Measurements from ENCODE around the gene SEPTIN12.

DNA sequence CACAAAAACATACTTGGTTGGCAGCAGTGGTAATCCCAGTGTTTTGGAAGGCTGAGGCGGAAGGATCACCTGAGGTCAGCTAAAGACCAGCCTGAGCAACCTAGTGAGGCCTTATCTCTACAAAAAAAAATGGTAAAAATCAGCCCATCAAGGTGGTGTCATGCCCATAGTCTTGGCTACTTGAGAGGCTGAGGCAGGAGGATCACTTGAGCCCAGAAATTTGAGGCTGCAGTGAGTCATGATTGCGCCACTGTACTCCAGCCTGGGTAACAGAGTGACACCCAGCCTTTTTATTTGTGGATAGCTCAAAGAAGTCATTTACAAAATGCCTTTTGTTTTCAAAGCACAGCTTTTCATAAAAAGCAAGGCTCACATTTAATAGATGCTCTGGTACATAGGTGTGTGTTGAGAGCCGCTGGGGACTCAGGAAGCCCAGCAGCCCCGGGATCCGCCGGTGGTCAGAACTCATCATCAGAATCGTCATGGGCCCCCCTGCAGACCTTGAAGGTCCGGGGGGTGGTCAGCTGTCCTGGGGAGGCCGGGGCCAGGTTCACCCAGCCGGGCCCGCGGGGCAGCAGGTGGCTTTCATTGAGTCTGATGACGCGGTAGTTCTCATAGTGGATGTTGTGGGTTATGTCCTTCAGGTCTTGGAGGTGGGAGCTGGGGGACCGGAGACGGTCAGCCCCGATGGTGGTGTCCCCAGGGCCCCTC is 10.7 kb downstream of the SEPTIN12 start:
- TF ChIP-seq, protein P1, sequence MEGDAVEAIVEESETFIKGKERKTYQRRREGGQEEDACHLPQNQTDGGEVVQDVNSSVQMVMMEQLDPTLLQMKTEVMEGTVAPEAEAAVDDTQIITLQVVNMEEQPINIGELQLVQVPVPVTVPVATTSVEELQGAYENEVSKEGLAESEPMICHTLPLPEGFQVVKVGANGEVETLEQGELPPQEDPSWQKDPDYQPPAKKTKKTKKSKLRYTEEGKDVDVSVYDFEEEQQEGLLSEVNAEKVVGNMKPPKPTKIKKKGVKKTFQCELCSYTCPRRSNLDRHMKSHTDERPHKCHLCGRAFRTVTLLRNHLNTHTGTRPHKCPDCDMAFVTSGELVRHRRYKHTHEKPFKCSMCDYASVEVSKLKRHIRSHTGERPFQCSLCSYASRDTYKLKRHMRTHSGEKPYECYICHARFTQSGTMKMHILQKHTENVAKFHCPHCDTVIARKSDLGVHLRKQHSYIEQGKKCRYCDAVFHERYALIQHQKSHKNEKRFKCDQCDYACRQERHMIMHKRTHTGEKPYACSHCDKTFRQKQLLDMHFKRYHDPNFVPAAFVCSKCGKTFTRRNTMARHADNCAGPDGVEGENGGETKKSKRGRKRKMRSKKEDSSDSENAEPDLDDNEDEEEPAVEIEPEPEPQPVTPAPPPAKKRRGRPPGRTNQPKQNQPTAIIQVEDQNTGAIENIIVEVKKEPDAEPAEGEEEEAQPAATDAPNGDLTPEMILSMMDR (IDR thresholded peaks at IDR 0.05; ENCODE audit: poor library complexity): no peak
- no peak for TF ChIP-seq EZH2phosphoT487 (IDR thresholded peaks at IDR 0.05; ENCODE audit: low read depth, severe bottlenecking, unreplicated experiment)

Measured in hepatocyte (in vitro differentiated cells).